Measurements from ENCODE around the gene POLR2B.
"Not testable (repeated sequence)": the region's sequence is repeated elsewhere in the genome, so short reads cannot be mapped to it uniquely, and the experiment has no call there.

POLR2B gene

DNA sequence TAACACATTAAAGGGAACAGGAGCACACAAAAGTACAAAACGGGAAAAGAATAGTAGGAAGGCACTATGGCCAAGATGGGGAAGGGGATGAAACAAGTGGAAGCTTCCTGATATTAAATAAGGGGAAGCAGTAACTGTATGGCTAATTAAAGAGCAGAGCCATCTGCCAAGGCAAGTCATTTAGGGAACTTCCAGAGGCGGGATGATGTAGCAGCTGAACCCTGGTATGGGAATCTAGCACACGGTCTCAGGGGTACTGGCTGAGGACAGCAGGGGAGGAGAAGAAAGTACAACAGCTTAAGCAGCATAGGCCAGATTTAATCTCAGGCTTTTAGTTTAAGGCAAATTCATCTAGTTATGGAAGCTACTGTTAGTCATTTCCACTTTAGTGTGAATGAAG lies 72.4 kb downstream of the POLR2B start:
- DNase-seq (ENCODE audit: low read depth in 2 of 3, low spot score in 1 of 3): no peak

GRCh38 chr4:57051524-57051923 lies 72.8 kb downstream of the POLR2B start:
- no peak for DNase-seq (ENCODE audit: low read depth in 2 of 3, low spot score in 1 of 3)

DNA sequence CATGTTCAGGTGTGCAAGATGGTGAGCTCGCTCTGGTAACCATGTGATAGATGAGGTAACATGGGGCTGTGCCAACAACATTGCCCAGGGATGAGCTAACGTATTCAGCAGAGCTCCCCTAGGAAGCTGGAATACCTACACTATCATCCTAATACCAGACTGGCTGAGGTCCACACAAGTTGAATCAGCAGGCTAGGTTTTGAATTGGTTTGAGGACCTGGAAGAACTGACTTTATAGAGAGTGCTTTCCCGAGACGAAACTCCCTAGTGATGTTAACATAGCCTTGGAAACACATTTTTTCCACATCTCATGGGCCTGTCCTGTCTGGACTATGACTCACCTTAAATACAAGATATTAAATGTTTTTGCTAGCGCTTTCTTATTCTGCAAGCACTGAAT lies 74.8 kb downstream of the POLR2B start:
- no peak for DNase-seq (ENCODE audit: low read depth in 2 of 3, low spot score in 1 of 3)

GRCh38 chr4:57055886-57056285 lies 77.2 kb downstream of the POLR2B start:
- DNase-seq (ENCODE audit: low read depth in 2 of 3, low spot score in 1 of 3): no peak

GRCh38 chr4:57059890-57060716 lies 81.4 kb downstream of the POLR2B start:
- no peak for DNase-seq (ENCODE audit: low read depth in 2 of 3, low spot score in 1 of 3)

- not testable (repeated sequence) for DNase-seq (ENCODE audit: low read depth in 2 of 3, low spot score in 1 of 3)
Observed at GRCh38 chr4:57060717-57061067, 82.0 kb downstream of the POLR2B start.

DNA sequence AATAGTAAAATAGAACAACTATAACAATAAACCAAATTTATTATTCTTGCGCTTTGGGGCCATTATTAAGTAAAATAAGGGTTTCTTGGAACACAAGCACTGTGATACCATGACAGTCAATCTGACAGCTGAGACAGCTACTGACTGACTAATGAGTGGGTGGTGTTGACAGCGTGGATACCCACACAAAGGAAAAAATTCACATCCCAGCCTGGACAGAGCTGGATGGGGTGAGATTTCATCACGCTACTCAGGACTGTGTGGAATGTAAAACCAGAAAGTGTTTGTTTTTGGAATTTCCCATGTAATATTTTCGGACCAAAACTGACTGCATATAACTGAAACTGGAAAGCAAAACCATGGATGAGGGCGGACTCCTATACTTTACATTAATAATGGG lies 82.7 kb downstream of the POLR2B start:
- DNase-seq (ENCODE audit: low read depth in 2 of 3, low spot score in 1 of 3): no peak

DNA sequence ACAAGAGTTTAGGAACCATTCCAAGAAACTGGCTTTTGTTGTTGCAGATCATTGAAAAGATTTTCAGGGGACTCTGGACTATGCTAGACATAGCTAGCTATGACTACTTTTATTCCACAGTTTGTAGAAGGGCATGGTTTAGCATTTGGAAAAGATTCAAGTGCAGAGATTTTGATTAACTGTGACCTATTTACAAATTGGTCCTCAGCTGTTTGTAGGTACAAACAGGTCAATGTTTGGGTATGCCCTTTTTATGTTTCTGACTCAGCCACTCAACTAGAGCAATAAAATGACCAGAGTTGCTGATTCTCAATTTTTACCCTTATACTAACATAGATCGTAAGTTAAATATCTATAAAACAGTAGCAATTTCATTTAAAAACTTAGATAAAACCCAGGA lies 84.8 kb downstream of the POLR2B start:
- no peak for DNase-seq (ENCODE audit: low read depth in 2 of 3, low spot score in 1 of 3)

GRCh38 chr4:57064120-57064519 lies 85.4 kb downstream of the POLR2B start:
- no peak for DNase-seq (ENCODE audit: low read depth in 2 of 3, low spot score in 1 of 3)

- DNase-seq (ENCODE audit: low read depth in 2 of 3, low spot score in 1 of 3): no peak
Observed at GRCh38 chr4:57064811-57065711, 86.4 kb downstream of the POLR2B start.

- DNase-seq (ENCODE audit: low read depth in 2 of 3, low spot score in 1 of 3): no peak
Observed at GRCh38 chr4:57065730-57066482, 87.2 kb downstream of the POLR2B start.

GRCh38 chr4:57068237-57068981 lies 89.7 kb downstream of the POLR2B start:
- DNase-seq (ENCODE audit: low read depth in 2 of 3, low spot score in 1 of 3): no peak

DNA sequence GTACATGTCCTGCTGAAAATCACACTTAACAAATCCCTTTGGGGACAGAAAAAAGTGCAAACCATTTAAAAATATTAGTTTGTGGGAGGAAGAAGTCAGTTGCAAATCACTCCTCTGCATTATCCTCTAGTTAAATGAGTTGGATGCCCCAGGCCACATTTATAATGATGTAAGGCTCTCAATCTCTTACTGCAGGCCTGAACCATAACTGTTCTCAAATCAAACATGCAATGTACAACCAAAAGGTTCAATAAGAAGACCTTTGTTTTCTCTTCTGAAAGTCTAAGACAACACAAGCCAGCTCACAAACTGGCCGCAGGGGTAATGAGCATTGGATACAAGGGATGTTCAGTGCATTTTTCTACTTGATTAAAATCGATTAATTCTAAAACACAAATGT lies 91.8 kb downstream of the POLR2B start:
- DNase-seq (ENCODE audit: low read depth in 2 of 3, low spot score in 1 of 3): no peak

- no peak for DNase-seq (ENCODE audit: low read depth in 2 of 3, low spot score in 1 of 3)
Observed at GRCh38 chr4:57071326-57071725, 92.6 kb downstream of the POLR2B start.

DNA sequence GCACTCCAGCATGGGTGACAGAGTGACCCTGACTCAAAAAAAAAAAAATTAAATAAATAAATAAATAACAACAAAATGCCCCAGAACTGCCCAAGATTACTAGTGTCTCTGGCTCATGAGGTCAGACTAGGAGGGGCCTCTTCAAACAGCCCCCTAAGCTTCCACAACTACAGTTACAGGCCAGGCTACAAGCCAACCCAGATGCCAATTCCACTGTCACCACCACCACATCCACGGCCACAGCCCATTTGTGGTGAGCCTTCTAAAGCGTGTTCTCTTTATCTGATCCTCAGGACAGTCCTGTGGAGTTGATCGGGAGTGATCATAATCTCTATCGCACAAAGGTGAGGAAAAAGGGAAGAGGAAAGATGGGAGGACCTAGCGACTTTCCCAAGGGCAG lies 94.9 kb downstream of the POLR2B start:
- no peak for DNase-seq (ENCODE audit: low read depth in 2 of 3, low spot score in 1 of 3)

DNA sequence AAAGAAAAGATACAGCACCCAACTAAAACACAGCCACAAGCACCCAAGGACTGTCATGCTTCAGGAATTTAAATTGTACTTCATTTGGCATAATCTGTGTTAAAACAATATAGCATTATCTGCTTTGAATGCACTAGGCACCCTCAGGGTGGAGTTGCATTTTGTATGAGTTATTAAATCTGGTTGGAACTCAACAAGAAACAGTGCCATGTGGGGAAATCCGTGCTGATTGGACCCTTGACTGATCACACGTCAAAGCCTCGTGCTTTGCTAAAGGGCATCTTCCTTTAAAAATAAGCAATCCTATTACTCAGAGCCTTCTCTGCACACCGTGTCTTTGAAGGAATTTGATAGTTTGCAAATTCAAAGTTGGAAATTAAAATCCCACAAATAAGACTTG lies 96.0 kb downstream of the POLR2B start:
- no peak for DNase-seq (ENCODE audit: low read depth in 2 of 3, low spot score in 1 of 3)

DNA sequence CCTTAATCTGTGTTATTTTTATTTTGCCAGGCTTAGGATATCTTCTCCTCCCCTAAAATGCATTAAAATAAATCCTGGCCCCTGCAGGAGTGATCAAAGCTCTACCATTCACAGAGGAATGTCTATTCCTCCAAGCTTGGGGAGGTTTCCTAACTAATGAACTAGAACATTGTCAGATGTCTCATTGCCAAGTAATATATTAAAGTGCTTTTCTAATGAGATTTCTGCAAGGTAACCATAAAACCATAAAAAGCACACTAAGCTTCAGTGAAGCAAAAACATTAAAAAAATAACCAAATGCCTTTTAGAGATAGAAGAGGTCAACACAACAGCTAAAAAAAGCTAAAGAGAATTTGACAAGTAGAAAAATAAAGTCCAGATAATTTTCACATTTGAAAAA lies 96.7 kb downstream of the POLR2B start:
- no peak for DNase-seq (ENCODE audit: low read depth in 2 of 3, low spot score in 1 of 3)

- no peak for DNase-seq (ENCODE audit: low read depth in 2 of 3, low spot score in 1 of 3)
Observed at GRCh38 chr4:57076646-57077045, 98.0 kb downstream of the POLR2B start.

GRCh38 chr4:57077550-57078343 lies 99.1 kb downstream of the POLR2B start:
- DNase-seq (ENCODE audit: low read depth in 2 of 3, low spot score in 1 of 3): no peak
